Upper lobe of left lung (tissue), 4 donors: ENCODE measurements around the gene KBTBD7.

ENCODE experiments used
- CTCF ChIP-seq, 6 experiments: fragments of 450-650 bp in 4 of 6; fragments of 200-600 bp in 2 of 6; sonication (generic) in 2 of 6; IDR thresholded peaks; one replicate each; pipeline ENCODE4 v1.5.1; 2016 to 2019; ENCODE audit warnings: antibody characterized with exemption in 6 of 6
- POLR2A ChIP-seq, 4 donors: fragments of 450-650 bp; IDR thresholded peaks; one replicate each; pipeline ENCODE4 v1.5.1; 2016 to 2017; ENCODE audit warnings: antibody characterized with exemption in 4 of 4, mild to moderate bottlenecking in 2 of 4
- POLR2AphosphoS5 ChIP-seq, 2 donors: sonication (generic); formaldehyde crosslinking; IDR thresholded peaks; one replicate each; pipeline ENCODE4 v1.5.1; 2017; ENCODE audit warnings: antibody characterized with exemption in 2 of 2

- TF ChIP-seq POLR2A (IDR thresholded peaks at IDR 0.05), result no peak
- TF ChIP-seq CTCF (IDR thresholded peaks at IDR 0.05), result no peak
- no peak for TF ChIP-seq POLR2AphosphoS5 (IDR thresholded peaks at IDR 0.05)
Observed at GRCh38 chr13:41148419-41149283, 45.7 kb downstream of the KBTBD7 start.
